GM12801 (cell line): ENCODE data around the gene HAGHL.

Source experiments
- TF ChIP-seq, protein P1 (sequence below): IDR thresholded peaks from one replicate; pipeline ENCODE4 v1.5.1; 2011; ENCODE audit warnings: control low read depth; ENCODE audit not compliant: insufficient read length; ENCODE audit errors: extremely low read depth

HAGHL gene

DNA sequence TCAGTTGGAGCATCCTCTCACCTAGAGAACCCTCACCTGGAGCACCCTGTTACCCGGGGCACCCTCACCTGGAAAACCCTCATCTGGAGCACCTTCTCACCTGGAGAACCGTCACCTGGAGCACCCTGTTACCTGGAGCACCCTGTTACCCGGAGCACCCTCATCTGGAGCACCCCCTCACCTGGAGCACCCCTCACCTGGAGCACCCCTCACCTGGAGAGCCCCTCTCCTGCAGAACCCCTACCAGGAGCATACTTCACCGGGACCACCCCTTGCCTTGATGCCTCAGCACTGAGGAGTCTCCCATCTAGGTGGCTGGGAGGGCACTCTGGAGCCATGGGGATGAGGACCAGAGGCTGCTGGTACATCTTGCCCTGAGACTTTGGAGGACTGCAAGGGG, 17.9 kb upstream of the HAGHL start:
- TF ChIP-seq, protein P1, sequence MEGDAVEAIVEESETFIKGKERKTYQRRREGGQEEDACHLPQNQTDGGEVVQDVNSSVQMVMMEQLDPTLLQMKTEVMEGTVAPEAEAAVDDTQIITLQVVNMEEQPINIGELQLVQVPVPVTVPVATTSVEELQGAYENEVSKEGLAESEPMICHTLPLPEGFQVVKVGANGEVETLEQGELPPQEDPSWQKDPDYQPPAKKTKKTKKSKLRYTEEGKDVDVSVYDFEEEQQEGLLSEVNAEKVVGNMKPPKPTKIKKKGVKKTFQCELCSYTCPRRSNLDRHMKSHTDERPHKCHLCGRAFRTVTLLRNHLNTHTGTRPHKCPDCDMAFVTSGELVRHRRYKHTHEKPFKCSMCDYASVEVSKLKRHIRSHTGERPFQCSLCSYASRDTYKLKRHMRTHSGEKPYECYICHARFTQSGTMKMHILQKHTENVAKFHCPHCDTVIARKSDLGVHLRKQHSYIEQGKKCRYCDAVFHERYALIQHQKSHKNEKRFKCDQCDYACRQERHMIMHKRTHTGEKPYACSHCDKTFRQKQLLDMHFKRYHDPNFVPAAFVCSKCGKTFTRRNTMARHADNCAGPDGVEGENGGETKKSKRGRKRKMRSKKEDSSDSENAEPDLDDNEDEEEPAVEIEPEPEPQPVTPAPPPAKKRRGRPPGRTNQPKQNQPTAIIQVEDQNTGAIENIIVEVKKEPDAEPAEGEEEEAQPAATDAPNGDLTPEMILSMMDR = no peak

DNA sequence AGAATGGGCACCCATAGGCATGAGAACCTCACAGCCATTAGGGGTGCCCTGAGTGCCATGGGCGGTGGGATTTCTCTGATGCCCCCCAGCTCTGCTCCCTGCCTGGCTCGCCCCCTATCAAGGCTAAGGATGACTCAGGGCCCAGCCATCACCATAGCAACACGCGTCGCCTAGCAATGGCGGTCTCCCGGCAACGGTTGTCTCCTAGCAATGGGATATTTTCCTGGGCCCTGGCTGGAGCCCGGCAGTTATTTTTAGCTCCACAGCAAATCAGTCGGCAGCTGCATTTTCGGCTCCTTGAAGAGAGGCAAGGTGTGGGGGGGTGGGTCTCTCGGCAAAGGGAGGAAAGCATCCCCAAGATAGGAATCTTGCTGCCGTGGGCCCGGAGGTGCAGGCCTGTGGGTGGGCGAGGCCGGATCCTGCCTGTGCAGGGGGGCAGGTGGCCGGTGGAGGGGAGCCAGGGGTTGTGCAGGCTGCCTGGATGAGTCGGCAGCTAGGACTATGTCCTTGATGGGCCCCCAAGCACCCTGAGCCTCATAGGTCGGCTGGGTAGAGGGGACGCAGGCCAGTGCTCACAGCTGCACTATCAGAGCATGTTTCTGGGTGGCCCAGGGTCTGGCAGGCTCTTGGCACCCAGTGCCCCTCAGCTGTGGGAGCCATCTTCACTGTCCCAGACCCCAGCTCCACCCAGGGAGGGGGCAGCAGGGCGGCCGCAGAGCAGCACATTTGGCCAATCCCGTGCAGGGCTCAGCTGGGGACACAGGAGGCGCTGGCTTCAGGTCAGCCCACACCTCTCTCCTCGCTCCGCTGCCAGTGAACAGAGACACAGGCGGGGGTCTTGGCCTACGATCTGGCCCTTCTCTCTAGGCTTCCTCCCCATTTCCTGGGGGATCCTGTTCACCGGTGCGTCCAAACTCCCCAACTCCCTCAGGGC, 17.1 kb upstream of the HAGHL start:
- TF ChIP-seq, protein P1 = no peak

DNA sequence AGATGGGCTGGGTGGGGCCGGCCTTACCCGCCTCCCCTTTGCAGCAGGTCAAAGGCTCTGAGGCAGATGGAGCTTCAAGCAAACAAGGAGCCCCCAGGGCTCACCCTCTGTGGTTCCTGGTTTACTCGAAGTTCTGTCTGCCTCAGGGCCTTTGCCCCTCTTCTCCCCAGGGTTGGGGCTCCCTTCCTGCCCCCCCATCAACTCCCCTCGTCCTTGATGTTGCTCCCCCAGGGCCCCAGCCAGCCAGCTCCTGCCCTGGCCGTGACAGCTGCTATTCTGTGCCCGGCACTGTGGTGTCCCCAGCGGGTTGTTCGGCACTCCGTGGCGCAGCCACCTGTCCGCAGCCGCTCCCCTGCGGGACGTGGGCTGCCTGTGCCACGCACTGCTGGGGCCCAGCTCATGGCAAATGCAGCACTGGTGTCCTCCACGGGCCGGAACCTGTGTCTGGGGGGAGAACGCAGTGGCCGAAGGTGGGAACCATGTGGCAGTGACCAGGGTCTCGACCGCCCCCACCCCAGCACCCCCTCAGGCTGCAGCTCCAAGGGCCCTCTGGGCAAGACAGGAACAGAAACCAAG, 16.3 kb upstream of the HAGHL start:
- TF ChIP-seq, protein P1 = no peak

DNA sequence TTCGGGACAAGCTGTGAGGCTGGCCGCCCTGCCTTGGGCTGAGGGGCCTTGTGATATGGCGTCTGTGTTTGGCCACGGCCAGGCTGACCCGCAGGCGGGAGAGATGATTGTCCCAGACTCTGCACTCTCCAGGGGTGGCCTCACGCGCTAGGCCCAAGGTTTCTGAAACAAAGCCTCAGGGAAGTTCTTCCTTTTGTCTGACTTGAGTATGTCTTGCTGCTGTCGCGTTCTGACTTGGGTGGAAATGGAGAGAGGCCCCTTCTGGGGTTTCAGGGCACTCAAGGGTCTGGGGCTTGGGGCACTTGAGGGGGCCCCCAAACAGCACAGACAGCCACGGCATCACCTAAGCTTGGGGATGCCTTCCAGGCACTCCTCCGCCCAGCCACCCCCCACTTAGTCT, 15.8 kb upstream of the HAGHL start:
- TF ChIP-seq, protein P1 = no peak

DNA sequence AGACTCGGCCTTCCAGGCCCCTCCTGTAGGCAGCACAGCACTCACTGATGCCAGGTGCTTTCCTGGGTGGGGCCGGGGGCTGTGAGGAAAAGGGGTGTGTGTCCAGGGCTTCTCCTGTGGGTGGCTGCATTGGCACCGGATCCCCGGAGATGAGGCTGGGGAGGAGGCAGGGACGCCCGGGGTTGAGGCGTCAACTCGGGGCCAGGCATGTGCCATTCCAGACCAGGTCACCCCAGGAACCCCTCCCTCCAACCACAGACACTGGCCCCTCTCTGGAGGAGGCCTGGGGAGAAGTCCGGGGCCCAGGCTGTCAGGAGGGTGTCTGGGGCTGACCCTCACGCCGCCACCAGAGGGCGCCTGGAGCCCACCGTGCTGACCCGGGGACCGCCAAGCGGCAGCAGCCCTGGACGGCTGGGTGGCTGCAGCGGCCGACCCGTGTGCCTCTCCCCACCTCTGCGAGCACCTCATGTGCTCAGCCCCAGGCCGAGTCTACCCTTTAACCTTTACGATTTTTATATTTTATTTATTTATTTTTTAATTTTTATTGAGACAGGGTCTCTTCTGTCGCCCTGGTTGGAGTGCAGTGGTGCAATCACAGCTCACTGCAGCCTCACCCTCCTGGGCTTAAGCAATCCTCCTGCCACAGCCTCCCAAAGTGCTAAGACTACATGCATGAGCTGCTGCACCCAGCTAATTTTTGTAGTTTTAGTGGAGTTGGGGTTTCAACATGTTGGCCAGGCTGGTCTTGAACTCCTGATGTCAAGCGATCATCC, 15.2 kb upstream of the HAGHL start:
- TF ChIP-seq, protein P1 = no peak

DNA sequence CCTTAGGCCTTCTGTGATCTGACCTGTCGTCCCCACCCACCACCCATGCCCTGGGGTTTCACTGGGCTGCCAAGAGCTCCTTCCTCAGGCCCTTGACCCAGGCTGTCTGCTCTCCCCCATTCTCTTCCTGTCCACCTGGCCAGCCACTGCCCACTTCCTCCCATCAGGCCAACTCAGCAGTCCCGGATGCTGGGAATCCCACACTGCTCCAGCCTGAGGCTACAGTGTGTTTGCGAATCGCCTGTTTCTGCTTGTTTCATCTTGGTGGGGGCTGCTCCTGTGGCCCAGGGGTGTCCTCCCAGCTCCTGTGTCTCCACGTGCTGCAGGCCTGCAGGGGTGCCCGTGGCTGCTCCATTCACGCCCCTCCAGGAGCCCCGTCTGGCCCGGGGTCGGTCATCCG, 12.8 kb upstream of the HAGHL start:
- TF ChIP-seq, protein P1 = no peak
